K562 (cell line): ENCODE data around the gene FRMD4A. TPM values are rescaled to one million over a fixed set of nuclear protein-coding genes. Genes with fewer than 3 reads are reported as not detected.

Source experiments
- CREB3 ChIP-seq: fragments of 450-650 bp; conservative IDR thresholded peaks from 2 replicates; pipeline ENCODE4 v1.6.1; 2016; ENCODE audit warnings: missing genetic modification characterization, low read depth, mild to moderate bottlenecking, missing compliant biosample characterization, moderate library complexity
- FOS ChIP-seq: IDR thresholded peaks from 3 replicates; pipeline ENCODE4 v1.6.1; 2011; ENCODE audit not compliant: insufficient read length; ENCODE audit errors: extremely low read depth
- GMEB1 ChIP-seq: fragments of 250-450 bp; sonication (Bioruptor Pico); IDR thresholded peaks from 2 replicates; pipeline ENCODE4 v1.4.0; 2020; ENCODE audit warnings: mild to moderate bottlenecking
- MAFG ChIP-seq: fragments of 450-650 bp; conservative IDR thresholded peaks from 2 replicates; pipeline ENCODE4 v1.6.1; 2016; ENCODE audit warnings: missing genetic modification characterization, missing compliant biosample characterization
- MAFK ChIP-seq: IDR thresholded peaks from 2 replicates; pipeline ENCODE4 v1.6.1; 2011; ENCODE audit warnings: low read length, improper control_type of control experiment
- NR2C2 ChIP-seq, 2 experiments: fragments of 200-800 bp in 1 of 2; sonication (Bioruptor generic) in 1 of 2; sonication (generic) in 1 of 2; formaldehyde crosslinking in 1 of 2; IDR thresholded peaks; 2 replicates each; pipeline versions ENCODE4 v1.6.1 to v1.8.0; 2016 to 2022; ENCODE audit warnings: mild to moderate bottlenecking in 1 of 2, missing compliant biosample characterization in 1 of 2, missing genetic modification characterization in 1 of 2, missing genetic modification reagents in 1 of 2
- PTTG1 ChIP-seq: fragments of 450-650 bp; IDR thresholded peaks from 2 replicates; pipeline ENCODE4 v1.6.1; 2016; ENCODE audit warnings: low read depth, mild to moderate bottlenecking, missing genetic modification characterization, missing compliant biosample characterization
- USF1 ChIP-seq: sonication (generic); formaldehyde crosslinking; IDR thresholded peaks from 2 replicates; pipeline ENCODE4 v1.9.0; 2022; ENCODE audit warnings: mild to moderate bottlenecking, missing genetic modification reagents
- ZNF316 ChIP-seq: fragments of 450-650 bp; IDR thresholded peaks from 2 replicates; pipeline ENCODE4 v1.6.1; 2016
- ZNF507 ChIP-seq: conservative IDR thresholded peaks from 2 replicates; pipeline ENCODE4 v1.6.1; 2017; ENCODE audit warnings: missing genetic modification characterization, missing compliant biosample characterization
- polyA plus RNA-seq, 8 experiments: library from polyadenylated mRNA; depleted of rRNA in 4 of 8; stranded (reverse) in 5 of 8; unstranded in 3 of 8; fragments of >200 nt; fragmentation: Nextera tagmentation in 2 of 8; fragmentation: Illumina TruSeq in 1 of 8; extraction: Ambion mirVana in 2 of 8; extraction: Trizol in 1 of 8; gene quantifications; 2 replicates each; pipeline versions ENCODE4 v1.2.1 to v1.2.3, GENCODE V29; 2011 to 2014; ENCODE audit warnings: inconsistent platforms in 1 of 8, missing spikeins in 1 of 8
- total RNA-seq, 7 experiments: library from RNA; depleted of rRNA in 6 of 7; stranded (reverse); fragments of >200 nt in 6 of 7; fragmentation: Illumina TruSeq in 2 of 7; extraction: Trizol in 2 of 7; gene quantifications; 2 replicates each; pipeline versions ENCODE4 v1.2.1 to v1.2.3, GENCODE V29; 2011 to 2021; ENCODE audit warnings: low replicate concordance in 1 of 7
- TF ChIP-seq, protein P1 (sequence below): fragments of 250-450 bp; sonication (Bioruptor Pico); IDR thresholded peaks from 2 replicates; pipeline ENCODE4 v1.4.0; 2020; ENCODE audit warnings: borderline replicate concordance

FRMD4A gene
- total and polyA plus RNA-seq, 9 of the 15 experiments (the other 6 are each of a cell fraction or from before 2014, with no cell fraction given), result 0.80 to 5.2 (median 3.0) TPM

DNA sequence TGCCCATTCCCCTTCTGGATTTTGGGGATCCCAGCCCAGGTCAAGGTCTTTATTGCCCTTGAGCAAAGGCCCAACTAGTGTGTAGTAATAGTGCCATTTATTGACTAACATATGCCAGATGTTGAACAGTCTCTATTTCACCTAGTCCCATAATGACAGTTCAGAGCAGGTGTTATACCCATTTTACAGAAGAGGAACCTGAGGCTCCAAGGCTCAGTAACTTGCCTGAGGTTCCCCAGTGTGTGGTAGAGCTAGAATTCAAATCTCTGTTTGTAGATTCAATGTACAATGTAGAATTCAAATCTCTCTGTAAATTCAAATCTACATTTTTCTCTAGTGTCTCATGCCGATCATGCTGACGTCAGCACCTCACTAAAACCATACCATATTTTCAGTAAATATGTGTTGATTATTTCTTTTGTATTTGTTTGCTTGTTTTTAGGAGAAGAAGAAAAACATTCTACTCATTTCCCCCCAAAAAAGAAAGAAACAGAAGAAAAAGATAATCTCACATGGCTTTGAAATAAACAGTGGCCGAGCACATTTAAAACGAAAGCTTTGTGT, 414.3 kb downstream of the FRMD4A start (continued):
- TF ChIP-seq PTTG1 (tag) (no peak), GMEB1 (CRISPR knock-in tag) (no peak), ZNF507 (tag) (no peak), ZNF316 (peak; percentile 76), MAFG (peak; percentile 56; the same call in 1 of the 2 replicates), FOS (no peak), NR2C2 (CRISPR knock-in tag; IDR thresholded peaks at IDR 0.05) (no peak), NR2C2 (tag; IDR thresholded peaks at IDR 0.05) (no peak), MAFK (peak; percentile 77), CREB3 (tag) (no peak), USF1 (CRISPR knock-in tag) (no peak)
- TF ChIP-seq, protein P1, sequence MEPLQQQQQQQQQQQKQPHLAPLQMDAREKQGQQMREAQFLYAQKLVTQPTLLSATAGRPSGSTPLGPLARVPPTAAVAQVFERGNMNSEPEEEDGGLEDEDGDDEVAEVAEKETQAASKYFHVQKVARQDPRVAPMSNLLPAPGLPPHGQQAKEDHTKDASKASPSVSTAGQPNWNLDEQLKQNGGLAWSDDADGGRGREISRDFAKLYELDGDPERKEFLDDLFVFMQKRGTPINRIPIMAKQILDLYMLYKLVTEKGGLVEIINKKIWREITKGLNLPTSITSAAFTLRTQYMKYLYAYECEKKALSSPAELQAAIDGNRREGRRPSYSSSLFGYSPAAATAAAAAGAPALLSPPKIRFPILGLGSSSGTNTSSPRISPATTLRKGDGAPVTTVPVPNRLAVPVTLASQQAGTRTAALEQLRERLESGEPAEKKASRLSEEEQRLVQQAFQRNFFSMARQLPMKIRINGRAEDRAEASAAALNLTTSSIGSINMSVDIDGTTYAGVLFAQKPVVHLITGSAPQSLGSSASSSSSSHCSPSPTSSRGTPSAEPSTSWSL, result no peak
- TF ChIP-seq, all 486 proteins: peak for 6
